Activated naive CD4-positive, alpha-beta T cell treated with anti-CD3 and anti-CD28 coated beads, Interleukin-2, amount 50 U/mL, for 72 hours (primary cell): Measurements from ENCODE around the gene RP9. TPM values are rescaled to one million over a fixed set of nuclear protein-coding genes. Genes with fewer than 3 reads are reported as not detected.

ENCODE experiments used
- ATAC-seq, 2 donors: fragments of 150-1000 bp; cut with Tn5 transposase; 2 replicates each; pipeline ENCODE4 v1.10.0; 2021; ENCODE audit warnings: mild to moderate bottlenecking in 2 of 2, moderate library complexity in 2 of 2
- DNase-seq, 2 donors: peaks; one replicate each; pipeline ENCODE4 v3.0.0; 2021 to 2022; ENCODE audit warnings: low spot score in 2 of 2
- H3K27ac Mint-ChIP-seq, 2 donors: one replicate each; pipeline ENCODE4 v1.8.0; 2022; ENCODE audit warnings: mild to moderate bottlenecking in 2 of 2, mixed read lengths in 2 of 2
- H3K36me3 Mint-ChIP-seq, 2 donors: one replicate each; pipeline ENCODE4 v1.8.0; 2022; ENCODE audit warnings: mixed read lengths in 2 of 2
- H3K9me3 Mint-ChIP-seq, 2 donors: one replicate each; pipeline ENCODE4 v1.8.0; 2022; ENCODE audit warnings: mixed read lengths in 2 of 2
- total RNA-seq, 2 donors: library from RNA; stranded (reverse); gene quantifications; one replicate each; pipeline ENCODE4 v1.2.3, GENCODE V29; 2022

RP9 gene
- total RNA-seq, 2 donors from 2014 or later = 7.6 to 12.1 TPM

GRCh38 chr7:33055158-33055557 is 54.0 kb downstream of the RP9 start:
- Mint-ChIP-seq H3K27ac (peak overlapping the region; percentile 18 to 76), H3K9me3 (no peaks in the 10 kb centered on the region), H3K36me3 (peaks cover 0 to 42% of the 10 kb centered on the region in 2 donors)
- DNase-seq (no peak), ATAC-seq (no peak)

GRCh38 chr7:33054261-33054964 is 54.8 kb downstream of the RP9 start:
- H3K36me3 Mint-ChIP-seq = peaks cover 0 to 36% of the 10 kb centered on the region in 2 donors
- H3K9me3 Mint-ChIP-seq = no peaks in the 10 kb centered on the region
- peak overlapping the region; percentile 44 to 76 for H3K27ac Mint-ChIP-seq
- no peak for DNase-seq
- ATAC-seq = peak; percentile 89 to 96

GRCh38 chr7:33053721-33054120 is 55.5 kb downstream of the RP9 start:
- peaks cover 0 to 30% of the 10 kb centered on the region in 2 donors for H3K36me3 Mint-ChIP-seq
- no peaks in the 10 kb centered on the region for H3K9me3 Mint-ChIP-seq
- H3K27ac Mint-ChIP-seq = peak overlapping the region; percentile 22 to 76
- DNase-seq (no peak), ATAC-seq (no peak)

- Mint-ChIP-seq H3K36me3 (peaks cover 0 to 11% of the 10 kb centered on the region in 2 donors), H3K9me3 (no peaks in the 10 kb centered on the region), H3K27ac (no peak overlapping the region)
- peak in 1 of 2 donors; percentile 17 for DNase-seq
- ATAC-seq = peak in 1 of 2 donors; percentile 48
These were observed 58.5 kb downstream of the RP9 start for GRCh38 chr7:33050535-33051318.

GRCh38 chr7:33048704-33049103 is 60.5 kb downstream of the RP9 start:
- no peak for ATAC-seq
- Mint-ChIP-seq H3K36me3 (peaks cover 0 to 5% of the 10 kb centered on the region in 2 donors), H3K27ac (no peak overlapping the region), H3K9me3 (no peaks in the 10 kb centered on the region)
- DNase-seq = no peak

- DNase-seq (no peak), ATAC-seq (no peak)
- Mint-ChIP-seq H3K36me3 (peaks cover 0 to 5% of the 10 kb centered on the region in 2 donors), H3K9me3 (no peaks in the 10 kb centered on the region), H3K27ac (no peak overlapping the region)
These were observed 60.9 kb downstream of the RP9 start for GRCh38 chr7:33048257-33048656.

- Mint-ChIP-seq H3K9me3 (no peaks in the 10 kb centered on the region), H3K36me3 (peaks cover 0 to 5% of the 10 kb centered on the region in 2 donors), H3K27ac (no peak overlapping the region)
- ATAC-seq (peak in 1 of 2 donors; percentile 45), DNase-seq (no peak)
These were observed 64.2 kb downstream of the RP9 start for GRCh38 chr7:33044986-33045385.

Other genes starting within 250 kb of the RP9 start
- gene KBTBD2, start 217.6 kb downstream of the RP9 start, total RNA-seq = 10 to 100 TPM; 35.7 to 49.5 TPM
- gene FKBP9, start 152.0 kb downstream of the RP9 start, total RNA-seq = 1 to 10 TPM in 1 of 2 donors, not detected in 1; 2.1 TPM
- 10 to 100 TPM; 37.9 to 53.5 TPM for gene NT5C3A, start 46.6 kb downstream of the RP9 start, total RNA-seq
- 10 to 100 TPM in 1 of 2 donors, 1 to 10 TPM in 1; 9.6 to 14.4 TPM for gene BBS9, start 20.2 kb upstream of the RP9 start, total RNA-seq